Stimulated activated CD4-positive, alpha-beta T cell treated with anti-CD3 and anti-CD28 coated beads, Interleukin-15, amount 100 ng/mL, for 48 hours (primary cell): Measurements from ENCODE around the gene IL1RAP.
"Not testable (repeated sequence)": the region's sequence is repeated elsewhere in the genome, so short reads cannot be mapped to it uniquely, and the experiment has no call there.

Experiments
- DNase-seq, 2 donors: peaks; one replicate each; pipeline ENCODE4 v3.0.0-alpha.2; 2020; ENCODE audit warnings: low read depth in 2 of 2

The IL1RAP gene

GRCh38 chr3:190666821-190667220 is 152.9 kb downstream of the IL1RAP start:
- DNase-seq: no peak

GRCh38 chr3:190671658-190672057 is 157.8 kb downstream of the IL1RAP start:
- no peak for DNase-seq

- DNase-seq: no peak
Measured at GRCh38 chr3:190673148-190673547, 159.3 kb downstream of the IL1RAP start.

GRCh38 chr3:190676481-190676880 is 162.6 kb downstream of the IL1RAP start:
- DNase-seq: no peak

- no peak for DNase-seq
Measured at GRCh38 chr3:190677001-190677400, 163.1 kb downstream of the IL1RAP start.

GRCh38 chr3:190677868-190678267 is 164.0 kb downstream of the IL1RAP start:
- not testable (repeated sequence) for DNase-seq

GRCh38 chr3:190680691-190681090 is 166.8 kb downstream of the IL1RAP start:
- no peak for DNase-seq

DNA sequence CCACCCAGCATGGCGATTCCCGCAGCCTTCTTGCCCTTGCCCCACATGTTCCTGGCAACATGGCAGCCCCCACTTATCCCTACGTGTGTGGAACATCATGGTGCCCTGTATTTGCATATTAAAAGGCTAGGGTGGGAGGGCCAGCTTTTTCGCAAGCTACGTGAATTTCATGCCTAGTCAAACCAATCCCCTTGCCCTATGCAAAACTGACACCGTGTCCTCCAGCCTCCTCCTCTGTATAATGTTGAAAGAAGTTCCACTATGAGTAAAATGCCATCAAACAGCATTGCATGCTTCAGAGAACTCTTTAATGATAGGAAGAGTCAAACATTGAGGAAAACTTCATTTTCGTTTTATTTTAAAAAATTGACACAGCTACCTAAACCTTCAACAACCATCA is 170.9 kb downstream of the IL1RAP start:
- DNase-seq: no peak

GRCh38 chr3:190686011-190686410 is 172.1 kb downstream of the IL1RAP start:
- no peak for DNase-seq

- no peak for DNase-seq
Measured at GRCh38 chr3:190690246-190690645, 176.4 kb downstream of the IL1RAP start.

- no peak for DNase-seq
Measured at GRCh38 chr3:190692256-190692655, 178.4 kb downstream of the IL1RAP start.

GRCh38 chr3:190694335-190695001 is 180.6 kb downstream of the IL1RAP start:
- DNase-seq: no peak

GRCh38 chr3:190695225-190695624 is 181.3 kb downstream of the IL1RAP start:
- DNase-seq: no peak

DNA sequence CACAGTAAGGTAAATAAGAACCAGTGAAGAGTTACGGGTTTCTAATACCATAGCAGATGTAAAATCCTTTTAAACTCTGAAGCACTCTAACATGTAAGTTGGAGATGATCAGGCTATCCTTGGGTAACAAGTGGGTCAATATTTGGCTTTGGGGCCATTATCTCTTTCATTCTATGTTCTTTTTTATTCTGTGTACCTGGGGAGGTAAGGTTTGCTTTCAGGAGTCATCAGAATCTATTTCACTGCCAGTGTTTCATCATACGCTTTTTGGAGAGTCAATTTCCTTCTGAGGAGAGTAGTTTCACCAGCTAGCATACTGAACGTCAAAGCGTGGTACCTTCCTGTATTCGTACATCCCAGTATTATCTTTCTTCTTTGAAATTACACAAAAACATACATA is 182.1 kb downstream of the IL1RAP start:
- no peak for DNase-seq

DNA sequence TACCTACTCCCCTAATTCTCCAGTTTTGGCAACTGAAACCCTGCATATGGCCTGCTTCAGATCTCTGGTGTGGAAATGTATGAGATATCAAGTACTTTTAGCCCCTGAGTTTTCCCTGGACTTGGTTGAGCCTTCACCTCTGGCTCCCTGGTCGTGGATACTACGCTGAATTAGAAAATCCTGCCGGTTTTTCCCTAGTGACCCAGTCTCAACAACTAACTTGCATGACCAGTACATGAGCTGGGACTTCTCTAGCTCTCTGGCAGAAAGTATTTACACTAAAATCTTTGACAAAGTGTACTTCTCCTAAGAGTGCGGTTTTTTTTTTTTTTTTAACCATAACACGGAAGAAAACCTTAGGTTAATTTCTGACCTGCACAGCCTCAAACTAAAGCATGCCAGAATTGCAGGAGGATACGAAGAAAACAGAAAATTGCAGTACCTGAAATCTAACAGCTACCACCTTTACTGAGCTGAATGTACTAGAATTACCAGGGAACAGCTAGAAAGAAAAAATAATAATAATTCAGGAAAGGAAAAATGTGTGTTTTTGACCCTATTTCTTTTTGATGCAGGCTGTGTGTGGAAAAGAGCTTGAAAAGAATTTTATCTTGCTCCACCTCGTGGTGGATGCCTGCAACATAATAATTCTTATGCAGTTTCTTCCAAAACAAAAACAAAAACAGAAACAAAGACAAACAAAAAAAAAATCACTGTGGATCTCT is 183.1 kb downstream of the IL1RAP start:
- DNase-seq: no peak

DNA sequence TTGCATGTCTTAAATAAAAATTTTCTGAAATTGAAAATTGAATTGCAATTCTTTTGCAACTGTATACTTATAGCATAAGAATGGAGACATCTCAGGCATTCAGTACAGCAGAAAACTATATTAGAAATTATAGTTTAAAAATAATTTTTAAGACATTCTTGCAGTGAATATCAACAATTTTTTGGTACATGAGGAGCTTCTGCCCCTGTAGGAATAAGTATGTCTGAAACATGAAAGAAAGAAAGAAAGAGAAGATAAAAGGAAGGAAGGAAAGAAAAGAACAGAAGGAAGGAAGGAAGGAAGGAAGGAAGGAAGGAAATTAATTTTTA is 183.6 kb downstream of the IL1RAP start:
- DNase-seq: no peak

- DNase-seq: no peak
Measured at GRCh38 chr3:190697901-190698300, 184.0 kb downstream of the IL1RAP start.

DNA sequence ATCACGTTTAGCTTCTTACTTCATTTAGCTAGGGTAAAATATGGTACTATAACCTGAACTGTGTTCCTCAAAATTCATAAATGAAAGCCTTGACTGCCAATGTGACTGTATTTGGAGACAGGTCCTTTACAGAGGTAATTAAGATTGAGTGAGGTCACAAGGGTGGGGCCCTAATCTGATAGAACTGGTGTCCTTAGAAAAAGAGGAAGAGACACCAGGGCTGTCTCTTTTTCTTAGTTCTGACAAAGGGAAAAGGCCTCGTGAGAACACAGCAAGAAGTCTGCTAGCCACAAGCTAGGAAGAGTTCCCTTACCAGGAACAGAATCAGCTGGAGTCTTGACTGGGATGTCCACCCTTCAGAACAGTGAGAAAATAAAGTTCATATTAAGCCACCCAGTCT is 185.9 kb downstream of the IL1RAP start:
- DNase-seq: no peak

- DNase-seq: no peak
Measured at GRCh38 chr3:190701096-190701532, 187.2 kb downstream of the IL1RAP start.

DNA sequence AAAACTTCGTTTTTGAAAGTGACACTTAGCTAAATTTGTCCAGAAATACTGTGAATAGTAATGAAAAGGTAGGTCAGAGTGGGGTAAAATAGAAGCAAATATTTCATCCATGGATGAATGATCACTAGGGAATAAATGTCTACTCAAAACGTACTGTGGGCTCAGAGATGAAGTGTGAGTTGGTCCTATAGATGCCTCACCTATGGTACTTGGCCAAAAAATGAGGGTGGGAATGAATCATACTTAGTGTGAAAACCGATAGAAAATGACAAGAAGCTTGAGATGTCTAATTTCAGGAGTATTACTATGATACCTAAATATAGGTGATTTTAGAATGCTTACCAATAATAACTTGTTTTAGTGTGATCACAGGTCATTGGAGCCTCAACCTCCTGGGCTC is 192.7 kb downstream of the IL1RAP start:
- no peak for DNase-seq
